ENCODE measurements around the gene PRKN. TPM values are rescaled to one million over a fixed set of nuclear protein-coding genes. Genes with fewer than 3 reads are reported as not detected.

PRKN gene
- total RNA-seq, 1 donor from 2014 or later = 7.0 TPM

GRCh38 chr6:162343936-162344645 is 383.5 kb downstream of the PRKN start:
- H3K4me3 Mint-ChIP-seq (ENCODE audit: unreplicated experiment) = no peak overlapping the region
- no peaks in the 10 kb centered on the region for H3K9me3 Mint-ChIP-seq (ENCODE audit: unreplicated experiment)
- no peaks in the 10 kb centered on the region for H3K4me1 Mint-ChIP-seq (ENCODE audit: low read depth, unreplicated experiment)
- no peaks in the 10 kb centered on the region for H3K36me3 Mint-ChIP-seq (ENCODE audit: unreplicated experiment)
- no peak for DNase-seq
- no peak overlapping the region for H3K27ac Mint-ChIP-seq (ENCODE audit: unreplicated experiment)
- peaks cover 2% of the 10 kb centered on the region for H3K27me3 Mint-ChIP-seq (ENCODE audit: unreplicated experiment)
- TF ChIP-seq CTCF (IDR thresholded peaks at IDR 0.05; ENCODE audit: partially characterized antibody, unreplicated experiment) = no peak

GRCh38 chr6:162343198-162343935 is 384.2 kb downstream of the PRKN start:
- peak; percentile 21 for TF ChIP-seq CTCF (IDR thresholded peaks at IDR 0.05; ENCODE audit: partially characterized antibody, unreplicated experiment)
- H3K27ac Mint-ChIP-seq (ENCODE audit: unreplicated experiment) = no peak overlapping the region
- H3K9me3 Mint-ChIP-seq (ENCODE audit: unreplicated experiment) = no peaks in the 10 kb centered on the region
- H3K27me3 Mint-ChIP-seq (ENCODE audit: unreplicated experiment) = peaks cover 2% of the 10 kb centered on the region
- no peak overlapping the region for H3K4me3 Mint-ChIP-seq (ENCODE audit: unreplicated experiment)
- H3K4me1 Mint-ChIP-seq (ENCODE audit: low read depth, unreplicated experiment) = no peaks in the 10 kb centered on the region
- no peaks in the 10 kb centered on the region for H3K36me3 Mint-ChIP-seq (ENCODE audit: unreplicated experiment)
- DNase-seq = no peak

GRCh38 chr6:162337412-162337811 is 390.2 kb downstream of the PRKN start:
- DNase-seq = no peak
- no peak for TF ChIP-seq CTCF (IDR thresholded peaks at IDR 0.05; ENCODE audit: partially characterized antibody, unreplicated experiment)
- H3K4me1 Mint-ChIP-seq (ENCODE audit: low read depth, unreplicated experiment) = no peaks in the 10 kb centered on the region
- H3K27me3 Mint-ChIP-seq (ENCODE audit: unreplicated experiment) = peaks cover 2% of the 10 kb centered on the region
- H3K36me3 Mint-ChIP-seq (ENCODE audit: unreplicated experiment) = no peaks in the 10 kb centered on the region
- no peak overlapping the region for H3K27ac Mint-ChIP-seq (ENCODE audit: unreplicated experiment)
- H3K9me3 Mint-ChIP-seq (ENCODE audit: unreplicated experiment) = no peaks in the 10 kb centered on the region
- no peak overlapping the region for H3K4me3 Mint-ChIP-seq (ENCODE audit: unreplicated experiment)

- no peak overlapping the region for H3K4me3 Mint-ChIP-seq (ENCODE audit: unreplicated experiment)
- H3K27me3 Mint-ChIP-seq (ENCODE audit: unreplicated experiment) = peaks cover 2% of the 10 kb centered on the region
- no peak overlapping the region for H3K27ac Mint-ChIP-seq (ENCODE audit: unreplicated experiment)
- peaks cover 3% of the 10 kb centered on the region for H3K4me1 Mint-ChIP-seq (ENCODE audit: low read depth, unreplicated experiment)
- H3K36me3 Mint-ChIP-seq (ENCODE audit: unreplicated experiment) = no peaks in the 10 kb centered on the region
- no peaks in the 10 kb centered on the region for H3K9me3 Mint-ChIP-seq (ENCODE audit: unreplicated experiment)
- no peak for DNase-seq
- TF ChIP-seq CTCF (IDR thresholded peaks at IDR 0.05; ENCODE audit: partially characterized antibody, unreplicated experiment) = no peak
Observed at GRCh38 chr6:162336359-162336758, 391.2 kb downstream of the PRKN start.

GRCh38 chr6:162332365-162332764 is 395.2 kb downstream of the PRKN start:
- H3K27me3 Mint-ChIP-seq (ENCODE audit: unreplicated experiment) = peaks cover 3% of the 10 kb centered on the region
- no peaks in the 10 kb centered on the region for H3K9me3 Mint-ChIP-seq (ENCODE audit: unreplicated experiment)
- H3K27ac Mint-ChIP-seq (ENCODE audit: unreplicated experiment) = no peak overlapping the region
- no peak overlapping the region for H3K4me3 Mint-ChIP-seq (ENCODE audit: unreplicated experiment)
- peaks cover 3% of the 10 kb centered on the region for H3K4me1 Mint-ChIP-seq (ENCODE audit: low read depth, unreplicated experiment)
- TF ChIP-seq CTCF (IDR thresholded peaks at IDR 0.05; ENCODE audit: partially characterized antibody, unreplicated experiment) = no peak
- DNase-seq = no peak
- H3K36me3 Mint-ChIP-seq (ENCODE audit: unreplicated experiment) = no peaks in the 10 kb centered on the region
